Dermis blood vessel endothelial cell (primary cell): ENCODE results near the gene KCNQ1. TPM values are rescaled to one million over a fixed set of nuclear protein-coding genes. Genes with fewer than 3 reads are reported as not detected.

Experiments
- DNase-seq: peaks from one replicate; pipeline ENCODE4 v3.0.0; 2010
- total RNA-seq: library from RNA; depleted of rRNA; stranded (reverse); fragments of >200 nt; gene quantifications from 2 replicates; pipeline ENCODE4 v1.2.3, GENCODE V29; 2014

Gene KCNQ1
- total RNA-seq, 1 donor from 2014 or later, result 0.34 TPM

GRCh38 chr11:2897048-2897447 is 452.2 kb downstream of the KCNQ1 start:
- no peak for DNase-seq

GRCh38 chr11:2898366-2899079 is 453.7 kb downstream of the KCNQ1 start:
- peak; percentile 97 for DNase-seq

Other genes with a start within 250 kb of the KCNQ1 start
- gene ASCL2, start 174.4 kb upstream of the KCNQ1 start, total RNA-seq, result not detected in 2 replicates
- not detected in 2 replicates for gene C11orf21, start 143.1 kb upstream of the KCNQ1 start, total RNA-seq
- not detected in 2 replicates for gene TSPAN32, start 143.0 kb upstream of the KCNQ1 start, total RNA-seq
- gene CD81, start 67.7 kb upstream of the KCNQ1 start, total RNA-seq, result 248 and 294 TPM in 2 replicates
- gene TSSC4, start 44.3 kb upstream of the KCNQ1 start, total RNA-seq, result 56.6 and 87.6 TPM in 2 replicates
- not detected in 2 replicates for gene TRPM5, start 494 bp upstream of the KCNQ1 start, total RNA-seq